Measurements from ENCODE around the gene TBC1D3K.

GRCh38 chr17:37888881-37889280 lies 35.3 kb upstream of the TBC1D3K start:
- TF ChIP-seq POLR2AphosphoS5 (IDR thresholded peaks at IDR 0.05; ENCODE audit: borderline replicate concordance, low read depth, low read length) (no peak), EZH2 (IDR thresholded peaks at IDR 0.05) (no peak)
